ENCODE data around the gene RASAL2.
"Not testable (repeated sequence)": the region's sequence is repeated elsewhere in the genome, so short reads cannot be mapped to it uniquely, and the experiment has no call there.

RASAL2 gene

GRCh38 chr1:178120520-178121052, 26.7 kb downstream of the RASAL2 start:
- DNase-seq: not testable (repeated sequence)

GRCh38 chr1:178121883-178122282, 28.0 kb downstream of the RASAL2 start:
- no peak for DNase-seq

- DNase-seq: no peak
Measured at GRCh38 chr1:178122283-178122682, 28.4 kb downstream of the RASAL2 start.

GRCh38 chr1:178124115-178124514, 30.2 kb downstream of the RASAL2 start:
- DNase-seq: no peak

GRCh38 chr1:178126261-178126660, 32.4 kb downstream of the RASAL2 start:
- no peak for DNase-seq

- no peak for DNase-seq
Measured at GRCh38 chr1:178126741-178127185, 32.9 kb downstream of the RASAL2 start.

- DNase-seq: no peak
Measured at GRCh38 chr1:178127482-178128191, 33.7 kb downstream of the RASAL2 start.

- DNase-seq: no peak
Measured at GRCh38 chr1:178133239-178133989, 39.5 kb downstream of the RASAL2 start.

GRCh38 chr1:178134061-178134460, 40.2 kb downstream of the RASAL2 start:
- DNase-seq: no peak

- DNase-seq: no peak
Measured at GRCh38 chr1:178137238-178137637, 43.3 kb downstream of the RASAL2 start.

GRCh38 chr1:178142806-178143205, 48.9 kb downstream of the RASAL2 start:
- DNase-seq: no peak

- no peak for DNase-seq
Measured at GRCh38 chr1:178143730-178144690, 50.1 kb downstream of the RASAL2 start.

- no peak for DNase-seq
Measured at GRCh38 chr1:178145605-178146004, 51.7 kb downstream of the RASAL2 start.

- DNase-seq: no peak
Measured at GRCh38 chr1:178146436-178146835, 52.5 kb downstream of the RASAL2 start.

GRCh38 chr1:178150610-178151009, 56.7 kb downstream of the RASAL2 start:
- DNase-seq: no peak

- DNase-seq: no peak
Measured at GRCh38 chr1:178151831-178152230, 57.9 kb downstream of the RASAL2 start.

GRCh38 chr1:178155481-178156255, 61.8 kb downstream of the RASAL2 start:
- DNase-seq: no peak

GRCh38 chr1:178160736-178161475, 67.0 kb downstream of the RASAL2 start:
- no peak for DNase-seq

- DNase-seq: no peak
Measured at GRCh38 chr1:178161516-178161915, 67.6 kb downstream of the RASAL2 start.

- DNase-seq: no peak
Measured at GRCh38 chr1:178165196-178165595, 71.3 kb downstream of the RASAL2 start.

GRCh38 chr1:178166429-178167024, 72.6 kb downstream of the RASAL2 start:
- no peak for DNase-seq

All from activated effector memory CD4-positive, alpha-beta T cell treated with Interleukin-2 at 50 U/mL for 16 hours (primary cell).